LNCaP clone FGC (cell line): ENCODE measurements around the gene LDB3.

ENCODE experiments used
- DNase-seq: peaks from one replicate; pipeline ENCODE4 v3.0.0-alpha.2; 2011; ENCODE audit warnings: low read depth
- H3K4me3 ChIP-seq: 2 replicates; pipeline ENCODE4 v1.5.1; 2011; ENCODE audit warnings: mild to moderate bottlenecking, low read depth, low read length, control low read depth
- TF ChIP-seq, protein P1 (sequence below): IDR thresholded peaks from 2 replicates; pipeline ENCODE4 v1.5.1; 2012; ENCODE audit warnings: mild to moderate bottlenecking; ENCODE audit not compliant: control insufficient read depth, insufficient read depth; ENCODE audit errors: extremely low read depth

The LDB3 gene

GRCh38 chr10:86646933-86647332 is 21.4 kb upstream of the LDB3 start:
- DNase-seq, result no peak
- TF ChIP-seq, protein P1, sequence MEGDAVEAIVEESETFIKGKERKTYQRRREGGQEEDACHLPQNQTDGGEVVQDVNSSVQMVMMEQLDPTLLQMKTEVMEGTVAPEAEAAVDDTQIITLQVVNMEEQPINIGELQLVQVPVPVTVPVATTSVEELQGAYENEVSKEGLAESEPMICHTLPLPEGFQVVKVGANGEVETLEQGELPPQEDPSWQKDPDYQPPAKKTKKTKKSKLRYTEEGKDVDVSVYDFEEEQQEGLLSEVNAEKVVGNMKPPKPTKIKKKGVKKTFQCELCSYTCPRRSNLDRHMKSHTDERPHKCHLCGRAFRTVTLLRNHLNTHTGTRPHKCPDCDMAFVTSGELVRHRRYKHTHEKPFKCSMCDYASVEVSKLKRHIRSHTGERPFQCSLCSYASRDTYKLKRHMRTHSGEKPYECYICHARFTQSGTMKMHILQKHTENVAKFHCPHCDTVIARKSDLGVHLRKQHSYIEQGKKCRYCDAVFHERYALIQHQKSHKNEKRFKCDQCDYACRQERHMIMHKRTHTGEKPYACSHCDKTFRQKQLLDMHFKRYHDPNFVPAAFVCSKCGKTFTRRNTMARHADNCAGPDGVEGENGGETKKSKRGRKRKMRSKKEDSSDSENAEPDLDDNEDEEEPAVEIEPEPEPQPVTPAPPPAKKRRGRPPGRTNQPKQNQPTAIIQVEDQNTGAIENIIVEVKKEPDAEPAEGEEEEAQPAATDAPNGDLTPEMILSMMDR, result no peak
- H3K4me3 ChIP-seq, result no peak overlapping the region

DNA sequence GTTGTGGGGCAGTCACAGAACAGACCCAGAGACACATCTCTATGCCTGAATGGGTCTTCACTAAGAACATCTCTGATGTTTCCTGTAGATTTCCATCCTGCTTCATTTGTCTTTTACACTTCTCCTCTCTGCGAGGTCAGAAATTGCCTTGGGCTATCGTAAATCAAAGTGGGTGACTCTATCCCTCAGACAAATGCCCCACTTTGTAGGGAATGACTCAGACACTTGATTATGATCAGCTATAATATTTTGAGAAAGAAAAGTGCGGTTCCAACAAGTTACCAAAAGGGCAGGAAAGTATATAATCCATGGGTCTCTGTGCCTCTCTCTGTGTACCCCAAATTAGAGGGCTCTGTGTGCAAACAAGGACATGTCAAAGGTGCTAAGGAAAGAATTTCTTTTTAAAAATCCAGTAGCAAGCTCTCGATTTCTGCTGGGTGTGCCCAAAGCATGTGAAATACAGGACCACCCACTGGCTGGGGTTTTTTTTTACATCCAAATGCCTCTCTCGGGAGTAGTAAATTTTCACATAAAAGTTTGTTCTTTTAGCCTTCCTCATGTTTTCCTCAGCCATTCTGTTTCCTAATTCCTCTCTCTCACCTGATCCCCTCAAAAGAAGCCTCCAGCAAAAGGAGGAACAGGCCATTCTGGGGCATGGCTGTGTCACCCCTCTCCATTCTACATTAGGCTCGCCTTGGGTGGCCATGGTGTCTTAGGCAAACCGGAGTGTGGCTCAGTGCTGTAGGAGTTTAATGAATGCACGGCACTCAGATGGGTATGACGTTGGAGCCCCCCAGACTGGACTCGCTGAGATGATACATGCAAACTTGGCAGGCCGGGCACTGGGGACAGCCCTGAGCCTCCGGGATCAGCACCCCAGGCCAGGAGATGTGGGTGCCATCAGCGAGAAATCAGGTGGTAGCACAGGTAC is 20.3 kb upstream of the LDB3 start:
- DNase-seq, result no peak
- no peak overlapping the region for H3K4me3 ChIP-seq
- TF ChIP-seq, protein P1, result no peak

GRCh38 chr10:86648704-86649427 is 19.4 kb upstream of the LDB3 start:
- TF ChIP-seq, protein P1, result no peak
- no peak overlapping the region for H3K4me3 ChIP-seq
- DNase-seq, result peak; percentile 62

- no peak overlapping the region for H3K4me3 ChIP-seq
- DNase-seq, result no peak
- TF ChIP-seq, protein P1, result no peak
Observed at GRCh38 chr10:86649471-86650150, 18.7 kb upstream of the LDB3 start.

- no peak overlapping the region for H3K4me3 ChIP-seq
- TF ChIP-seq, protein P1, result no peak
- DNase-seq, result no peak
Observed at GRCh38 chr10:86650151-86650550, 18.2 kb upstream of the LDB3 start.

- DNase-seq, result no peak
- H3K4me3 ChIP-seq, result no peak overlapping the region
- TF ChIP-seq, protein P1, result no peak
Observed at GRCh38 chr10:86651021-86651471, 17.3 kb upstream of the LDB3 start.
